Stimulated activated CD4-positive, alpha-beta T cell treated with anti-CD3 and anti-CD28 coated beads, Interleukin-4, amount 100 ng/mL, for 4 hours (primary cell): ENCODE data around the gene ST8SIA1.
"Not testable (repeated sequence)": the region's sequence is repeated elsewhere in the genome, so short reads cannot be mapped to it uniquely, and the experiment has no call there.

Source experiments
- DNase-seq, 2 experiments: peaks; one replicate each; pipeline ENCODE4 v3.0.0-alpha.2; 2020

ST8SIA1 gene

DNA sequence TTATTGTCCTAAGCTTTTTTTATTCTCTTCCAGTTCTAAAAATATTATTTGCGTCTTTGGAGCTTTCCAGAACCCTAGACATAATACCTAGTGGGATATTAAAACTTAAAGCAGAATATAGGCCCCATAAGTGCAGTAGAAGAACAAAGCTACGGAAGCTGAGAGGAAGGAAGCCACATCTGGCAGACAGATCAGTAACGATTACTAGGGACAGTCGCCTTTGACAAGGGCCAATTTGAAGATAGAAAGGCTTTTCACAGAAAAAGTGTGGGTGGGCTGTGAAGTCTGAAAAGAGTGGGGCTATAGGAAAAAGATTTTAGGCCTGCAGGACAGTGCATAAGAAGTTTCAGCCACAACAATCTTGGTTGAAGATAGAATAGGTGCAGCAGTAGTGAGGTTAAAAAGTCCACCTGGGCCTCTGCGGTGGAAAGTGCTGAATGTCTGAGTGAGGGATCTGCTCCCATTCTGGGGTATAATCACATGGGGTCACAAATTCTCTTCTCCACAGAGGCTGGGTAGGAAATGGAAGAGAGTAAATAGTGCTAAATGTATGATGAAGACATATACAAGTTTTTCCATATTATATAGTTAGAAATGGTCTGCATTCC is 174.0 kb downstream of the ST8SIA1 start:
- DNase-seq = no peak

DNA sequence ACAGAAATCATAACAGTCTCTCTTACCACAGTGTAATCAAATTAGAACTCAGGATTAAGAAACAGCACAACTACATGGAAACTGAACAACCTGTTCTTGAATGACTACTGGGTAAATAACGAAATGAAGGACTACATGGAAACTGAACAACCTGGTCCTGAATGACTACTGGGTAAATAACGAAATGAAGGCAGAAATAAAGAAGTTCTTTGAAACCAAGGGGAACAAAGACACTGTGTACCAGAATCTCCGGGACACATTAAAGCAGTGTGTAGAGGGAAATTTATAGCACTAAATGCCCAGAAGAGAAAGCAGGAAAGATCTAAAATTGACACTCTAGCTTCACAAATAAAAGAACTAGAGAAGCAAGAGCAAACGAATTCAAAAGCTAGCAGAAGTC is 185.2 kb downstream of the ST8SIA1 start:
- not testable (repeated sequence) for DNase-seq

DNA sequence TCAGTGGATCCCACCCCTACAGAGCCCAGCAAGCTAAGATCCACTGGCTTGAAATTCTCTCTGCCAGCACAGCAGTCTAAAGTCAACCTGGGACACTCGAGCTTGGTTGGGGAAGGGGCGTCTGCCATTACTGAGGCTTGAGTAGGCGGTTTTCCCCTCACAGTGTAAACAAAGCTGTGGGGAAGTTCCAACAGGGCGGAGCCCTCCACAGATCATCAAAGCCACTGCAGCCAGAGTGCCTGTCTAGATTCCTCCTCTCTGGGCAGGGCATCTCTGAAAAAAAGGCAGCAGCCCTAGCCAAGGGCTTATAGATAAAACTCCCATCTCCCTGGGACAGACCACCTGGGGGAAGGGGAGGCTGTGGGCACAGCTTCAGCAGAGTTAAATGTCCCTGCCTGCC is 187.8 kb downstream of the ST8SIA1 start:
- peak in 1 of 2 experiments; percentile 28 for DNase-seq
